Upper lobe of right lung (tissue), 1 donor: Measurements from ENCODE around the gene COPG1. TPM values are rescaled to one million over a fixed set of nuclear protein-coding genes. Genes with fewer than 3 reads are reported as not detected.
"Not testable (repeated sequence)": the region's sequence is repeated elsewhere in the genome, so short reads cannot be mapped to it uniquely, and the experiment has no call there.

Experiments
- ATAC-seq: fragments of 200-7000 bp; cut with Tn5 transposase; one replicate; pipeline ENCODE4 v1.9.1; 2020; ENCODE audit warnings: mild to moderate bottlenecking, moderate library complexity
- DNase-seq: peaks from one replicate; pipeline ENCODE4 v3.0.0-alpha.2; 2020
- H3K27ac ChIP-seq: fragments of 200-600 bp; one replicate; pipeline ENCODE4 v1.8.0; 2022
- H3K27me3 ChIP-seq: fragments of 200-600 bp; one replicate; pipeline ENCODE4 v1.8.0; 2022; ENCODE audit warnings: mild to moderate bottlenecking
- H3K36me3 ChIP-seq: fragments of 200-600 bp; one replicate; pipeline ENCODE4 v1.8.0; 2022
- H3K4me1 ChIP-seq: fragments of 200-600 bp; one replicate; pipeline ENCODE4 v1.8.0; 2022
- H3K4me3 ChIP-seq: fragments of 200-600 bp; one replicate; pipeline ENCODE4 v1.8.0; 2022; ENCODE audit warnings: mild to moderate bottlenecking
- H3K9me3 ChIP-seq: fragments of 200-600 bp; one replicate; pipeline ENCODE4 v1.8.0; 2022
- CTCF ChIP-seq: fragments of 200-600 bp; IDR thresholded peaks from one replicate; pipeline ENCODE4 v1.8.0; 2022; ENCODE audit warnings: antibody characterized with exemption
- intact Hi-C: fragments of 100-400 bp; cut with DNase I; formaldehyde crosslinking; loops from one replicate; pipeline ENCODE4 v1.11.0; 2022
- total RNA-seq: library from RNA; stranded (reverse); fragmentation: NEBNext Ultra II Directional; extraction: Animal tissue kit (Norgen Biotek cat#: 25700); gene quantifications from one replicate; pipeline ENCODE4 v1.2.1, GENCODE V29; 2021
- donor health status: DM: no; HTN: yes; CAD: no; lungs with severe emphysema.

The COPG1 gene
- total RNA-seq, 1 donor from 2014 or later, result 149 TPM

- no peak for TF ChIP-seq CTCF
- ATAC-seq, result no peak
- H3K27me3 ChIP-seq, result no peaks in the 10 kb centered on the region
- intact Hi-C loops, result no loop called here
- no peaks in the 10 kb centered on the region for H3K4me1 ChIP-seq
- no peak overlapping the region for H3K4me3 ChIP-seq
- DNase-seq, result peak; percentile 15
- H3K27ac ChIP-seq, result no peak overlapping the region
- no peaks in the 10 kb centered on the region for H3K9me3 ChIP-seq
- H3K36me3 ChIP-seq, result peaks cover 100% of the 10 kb centered on the region
Measured at GRCh38 chr3:129263161-129263910, 13.9 kb downstream of the COPG1 start.

GRCh38 chr3:129264994-129265393 is 15.6 kb downstream of the COPG1 start:
- H3K27ac ChIP-seq, H3K27me3 ChIP-seq, H3K9me3 ChIP-seq, intact Hi-C loops, H3K4me3 ChIP-seq, H3K4me1 ChIP-seq, ATAC-seq, DNase-seq: not testable (repeated sequence)
- peaks cover 100% of the 10 kb centered on the region for H3K36me3 ChIP-seq

GRCh38 chr3:129266651-129267050 is 17.2 kb downstream of the COPG1 start:
- no peaks in the 10 kb centered on the region for H3K9me3 ChIP-seq

GRCh38 chr3:129268396-129268795 is 19.0 kb downstream of the COPG1 start:
- H3K4me3 ChIP-seq, result no peak overlapping the region
- H3K27me3 ChIP-seq, result no peaks in the 10 kb centered on the region
- ATAC-seq (no peak), DNase-seq (no peak)
- TF ChIP-seq CTCF, result no peak
- intact Hi-C loops, result no loop called here
- H3K36me3 ChIP-seq, result peaks cover 100% of the 10 kb centered on the region
- H3K9me3 ChIP-seq, result no peaks in the 10 kb centered on the region
- H3K4me1 ChIP-seq, result no peaks in the 10 kb centered on the region
- no peak overlapping the region for H3K27ac ChIP-seq

More at GRCh38 chr3:129266651-129267050, 17.2 kb downstream of the COPG1 start:
- intact Hi-C loops, result no loop called here
- Histone ChIP-seq H3K27me3 (no peaks in the 10 kb centered on the region), H3K27ac (no peak overlapping the region), H3K4me3 (no peak overlapping the region), H3K4me1 (no peaks in the 10 kb centered on the region), H3K36me3 (peaks cover 100% of the 10 kb centered on the region)
- ATAC-seq (no peak), DNase-seq (no peak)
- TF ChIP-seq CTCF, result no peak

GRCh38 chr3:129271674-129272073 is 22.3 kb downstream of the COPG1 start:
- TF ChIP-seq CTCF, result no peak
- no peaks in the 10 kb centered on the region for H3K9me3 ChIP-seq
- peaks cover 99% of the 10 kb centered on the region for H3K36me3 ChIP-seq
- ATAC-seq, result no peak
- no peak overlapping the region for H3K27ac ChIP-seq
- no peak overlapping the region for H3K4me3 ChIP-seq
- no peak for DNase-seq
- intact Hi-C loops, result no loop called here
- no peaks in the 10 kb centered on the region for H3K4me1 ChIP-seq
- H3K27me3 ChIP-seq, result no peaks in the 10 kb centered on the region

GRCh38 chr3:129276385-129276784 is 27.0 kb downstream of the COPG1 start:
- no peak for TF ChIP-seq CTCF
- Histone ChIP-seq H3K4me1 (peaks cover 19% of the 10 kb centered on the region), H3K4me3 (no peak overlapping the region), H3K27ac (no peak overlapping the region), H3K9me3 (no peaks in the 10 kb centered on the region), H3K27me3 (no peaks in the 10 kb centered on the region), H3K36me3 (peaks cover 62% of the 10 kb centered on the region)
- no peak for DNase-seq
- intact Hi-C loops, result no loop called here
- no peak for ATAC-seq
